ENCODE data around the gene CST7. TPM values are rescaled to one million over a fixed set of nuclear protein-coding genes. Genes with fewer than 3 reads are reported as not detected.

Gene CST7
- total and polyA plus RNA-seq, 8 donors: 0.44 to 1.2 (median 0.86) TPM; not detected in 3

GRCh38 chr20:24949756-24950127 is 673 bp downstream of the CST7 start:
- Histone ChIP-seq H3K27me3 (no peaks in the 10 kb centered on the region), H3K4me3 (peak overlapping the region in 1 of 4 donors; percentile 20), H3K36me3 (no peaks in the 10 kb centered on the region), H3K4me1 (no peaks in the 10 kb centered on the region), H3K27ac (peak overlapping the region in 1 of 4 donors; percentile 8), H3K9me3 (no peaks in the 10 kb centered on the region)
- intact Hi-C loops (cut with DNase I): no loop called here
- 32 to 49% methylated on average over 6 of the region's 6 CpGs for WGBS, 2 donors
- no peak for TF ChIP-seq CTCF (IDR thresholded peaks at IDR 0.05)
- ATAC-seq (peak in 2 of 4 donors; percentile 15 to 24), FAIRE-seq (no peak), DNase-seq (peak in 1 of 6 donors; percentile 14)

- WGBS, 2 donors: 59 to 67% methylated on average over 11 to 12 of the region's 12 CpGs
- H3K4me3 ChIP-seq: peak overlapping the region in 1 of 4 donors; percentile 12
- no peaks in the 10 kb centered on the region for H3K36me3 ChIP-seq
- no peaks in the 10 kb centered on the region for H3K4me1 ChIP-seq
- intact Hi-C loops (cut with DNase I): no loop called here
- TF ChIP-seq CTCF (IDR thresholded peaks at IDR 0.05): no peak
- no peaks in the 10 kb centered on the region for H3K27me3 ChIP-seq
- H3K9me3 ChIP-seq: no peaks in the 10 kb centered on the region
- ATAC-seq (peak in 1 of 4 donors; percentile 5), FAIRE-seq (no peak), DNase-seq (peak in 2 of 6 donors; percentile 14 to 50)
- no peak overlapping the region for H3K27ac ChIP-seq
Observed at GRCh38 chr20:24950128-24950835, 1.2 kb downstream of the CST7 start.

- no peak for TF ChIP-seq CTCF (IDR thresholded peaks at IDR 0.05)
- DNase-seq (peak in 2 of 6 donors; percentile 7 to 49), FAIRE-seq (no peak), ATAC-seq (no peak)
- H3K4me3 ChIP-seq: no peak overlapping the region
- no peaks in the 10 kb centered on the region for H3K9me3 ChIP-seq
- H3K27ac ChIP-seq: no peak overlapping the region
- intact Hi-C loops (cut with DNase I): no loop called here
- WGBS, 2 donors: 60 to 64% methylated on average over 16 of the region's 16 CpGs
- H3K4me1 ChIP-seq: no peaks in the 10 kb centered on the region
- no peaks in the 10 kb centered on the region for H3K36me3 ChIP-seq
- no peaks in the 10 kb centered on the region for H3K27me3 ChIP-seq
Observed at GRCh38 chr20:24950836-24951525, 1.9 kb downstream of the CST7 start.

GRCh38 chr20:24951536-24952083 is 2.5 kb downstream of the CST7 start:
- WGBS, 2 donors: 39 to 42% methylated on average over 11 of the region's 11 CpGs
- FAIRE-seq: no peak

More at GRCh38 chr20:24951536-24952083, 2.5 kb downstream of the CST7 start:
- no peaks in the 10 kb centered on the region for H3K4me1 ChIP-seq
- H3K4me3 ChIP-seq: no peak overlapping the region
- intact Hi-C loops (cut with DNase I): no loop called here
- no peaks in the 10 kb centered on the region for H3K36me3 ChIP-seq
- H3K27ac ChIP-seq: no peak overlapping the region
- ATAC-seq (peak in 1 of 4 donors; percentile 9), DNase-seq (peak in 1 of 6 donors; percentile 8)
- no peak for TF ChIP-seq CTCF (IDR thresholded peaks at IDR 0.05)
- no peaks in the 10 kb centered on the region for H3K27me3 ChIP-seq
- no peaks in the 10 kb centered on the region for H3K9me3 ChIP-seq

Data from pancreas (tissue), 10 donors.